Measurements from ENCODE around the gene UBE2Q2.

DNA sequence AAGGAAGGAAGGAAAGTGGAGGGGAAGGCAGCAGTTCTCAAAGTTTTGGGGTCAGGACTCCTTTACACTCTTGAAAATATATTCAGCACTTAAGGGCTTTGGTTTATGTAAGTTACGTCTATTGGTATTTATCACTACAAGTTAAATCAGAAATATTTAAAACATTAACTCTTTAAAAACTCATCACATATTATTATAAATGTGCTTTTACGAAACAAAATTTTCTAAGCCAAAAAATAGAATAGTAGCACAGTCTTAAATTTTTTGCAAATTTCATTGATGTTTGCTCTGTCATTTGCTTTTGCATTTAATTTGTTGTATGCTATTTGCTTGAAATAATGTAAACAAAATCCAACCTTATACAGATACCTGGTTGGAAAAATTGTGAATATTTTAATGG, 7.5 kb downstream of the UBE2Q2 start:
- no peak for TF ChIP-seq CTCF (IDR thresholded peaks at IDR 0.05)
- TF ChIP-seq POLR2A (IDR thresholded peaks at IDR 0.05): no peak
